ENCODE results near the gene AAK1. TPM values are rescaled to one million over a fixed set of nuclear protein-coding genes. Genes with fewer than 3 reads are reported as not detected.
A peak's percentile ranks its signal among the peaks of the same experiment; 100 is the strongest.
"Not testable (repeated sequence)": the region's sequence is repeated elsewhere in the genome, so short reads cannot be mapped to it uniquely, and the experiment has no call there.

AAK1 gene
- total RNA-seq, 4 donors from 2014 or later: 34.8 to 109 (median 70.2) TPM

DNA sequence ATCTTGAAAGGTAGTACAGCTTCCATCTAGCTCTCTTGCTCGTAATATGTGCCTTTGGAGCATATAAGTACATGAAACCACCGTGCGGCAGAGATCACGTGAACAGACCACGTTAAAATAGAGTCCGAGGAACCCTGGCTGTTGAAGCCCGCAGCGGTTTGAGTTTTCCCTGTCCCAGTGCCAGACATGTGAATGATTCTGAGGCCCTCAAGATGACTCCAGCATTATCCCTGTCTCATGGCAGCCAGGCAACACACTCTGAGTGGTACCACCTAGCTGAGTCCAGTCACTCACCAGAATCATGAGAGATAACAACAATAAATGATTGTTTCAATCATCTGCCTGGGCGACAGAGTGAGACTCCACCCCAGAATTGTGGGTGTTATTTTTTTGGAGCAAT, 21.6 kb upstream of the AAK1 start:
- WGBS, 2 donors (ENCODE audit: low coverage in 1 of 2): 92 to 100% methylated on average over 1 to 9 of the region's 9 CpGs
- Histone ChIP-seq H3K4me1 (no peaks in the 10 kb centered on the region), H3K27ac (no peak overlapping the region), H3K36me3 (no peaks in the 10 kb centered on the region), H3K4me3 (no peak overlapping the region), H3K9me3 (peaks cover 0 to 2% of the 10 kb centered on the region in 2 donors), H3K27me3 (no peaks in the 10 kb centered on the region)
- intact Hi-C loops (cut with DNase I; ENCODE audit: low total_unique reads) (no loop called here), in situ Hi-C loops (cut with MboI; ENCODE audit: low pct_ligation_motif_present in 1 of 4, low pct_unique_long_range_greater_than_20kb in 1 of 4, low sequenced_read_pairs in 3 of 4) (no loop called here)
- TF ChIP-seq, protein P1, sequence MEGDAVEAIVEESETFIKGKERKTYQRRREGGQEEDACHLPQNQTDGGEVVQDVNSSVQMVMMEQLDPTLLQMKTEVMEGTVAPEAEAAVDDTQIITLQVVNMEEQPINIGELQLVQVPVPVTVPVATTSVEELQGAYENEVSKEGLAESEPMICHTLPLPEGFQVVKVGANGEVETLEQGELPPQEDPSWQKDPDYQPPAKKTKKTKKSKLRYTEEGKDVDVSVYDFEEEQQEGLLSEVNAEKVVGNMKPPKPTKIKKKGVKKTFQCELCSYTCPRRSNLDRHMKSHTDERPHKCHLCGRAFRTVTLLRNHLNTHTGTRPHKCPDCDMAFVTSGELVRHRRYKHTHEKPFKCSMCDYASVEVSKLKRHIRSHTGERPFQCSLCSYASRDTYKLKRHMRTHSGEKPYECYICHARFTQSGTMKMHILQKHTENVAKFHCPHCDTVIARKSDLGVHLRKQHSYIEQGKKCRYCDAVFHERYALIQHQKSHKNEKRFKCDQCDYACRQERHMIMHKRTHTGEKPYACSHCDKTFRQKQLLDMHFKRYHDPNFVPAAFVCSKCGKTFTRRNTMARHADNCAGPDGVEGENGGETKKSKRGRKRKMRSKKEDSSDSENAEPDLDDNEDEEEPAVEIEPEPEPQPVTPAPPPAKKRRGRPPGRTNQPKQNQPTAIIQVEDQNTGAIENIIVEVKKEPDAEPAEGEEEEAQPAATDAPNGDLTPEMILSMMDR (IDR thresholded peaks at IDR 0.05): no peak
- no peak for DNase-seq

DNA sequence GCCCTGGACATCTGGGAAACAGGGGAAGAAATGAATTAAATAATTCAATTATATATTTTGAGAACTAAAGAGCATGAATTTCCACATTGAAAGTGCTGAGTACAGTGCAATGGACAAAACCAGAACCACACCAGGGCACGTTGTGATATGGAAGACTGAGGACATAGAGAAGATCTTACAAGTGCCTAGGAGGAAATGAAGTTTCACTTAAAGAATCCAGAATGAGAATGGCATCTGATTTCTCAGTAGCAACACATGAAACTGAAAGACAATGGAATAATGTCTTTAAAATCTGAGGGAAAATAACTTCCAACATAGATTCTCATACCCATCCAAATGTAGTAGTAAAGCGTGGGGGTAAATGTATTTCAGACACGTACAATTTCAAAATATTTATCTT, 20.3 kb upstream of the AAK1 start:
- in situ Hi-C loops (cut with MboI; ENCODE audit: low pct_ligation_motif_present in 1 of 4, low pct_unique_long_range_greater_than_20kb in 1 of 4, low sequenced_read_pairs in 3 of 4): no loop called here

DNA sequence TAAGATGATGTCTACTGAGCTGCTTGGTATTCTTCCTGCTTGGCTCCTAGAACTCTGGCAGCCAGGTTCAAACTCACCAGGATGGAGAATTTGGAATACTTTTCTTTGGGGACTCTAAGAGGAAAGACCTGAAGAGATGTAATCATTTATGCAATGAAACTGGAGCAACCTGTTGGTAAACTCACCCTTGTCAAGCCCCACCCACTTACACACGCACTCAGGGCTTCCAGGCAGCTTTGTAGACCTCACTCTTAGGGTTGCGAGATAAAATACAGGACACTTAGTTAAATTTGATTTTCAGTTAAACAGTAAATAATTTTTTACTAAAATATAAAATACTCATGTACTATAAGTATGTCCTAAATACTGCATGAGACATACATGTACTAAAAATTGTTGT, 19.0 kb upstream of the AAK1 start:
- in situ Hi-C loops (cut with MboI; ENCODE audit: low pct_ligation_motif_present in 1 of 4, low pct_unique_long_range_greater_than_20kb in 1 of 4, low sequenced_read_pairs in 3 of 4); intact Hi-C loops (cut with DNase I; ENCODE audit: low total_unique reads); H3K27ac ChIP-seq; H3K36me3 ChIP-seq; DNase-seq; H3K27me3 ChIP-seq; H3K9me3 ChIP-seq; H3K4me3 ChIP-seq; H3K4me1 ChIP-seq: not testable (repeated sequence)
- WGBS, 2 donors (ENCODE audit: low coverage in 1 of 2): 77 to 80% methylated on average over 2 of the region's 2 CpGs

More for the DNA sequence above, 20.3 kb upstream of the AAK1 start:
- intact Hi-C loops (cut with DNase I; ENCODE audit: low total_unique reads): no loop called here
- Histone ChIP-seq H3K9me3 (peaks cover 0 to 2% of the 10 kb centered on the region in 2 donors), H3K27me3 (no peaks in the 10 kb centered on the region), H3K4me1 (no peaks in the 10 kb centered on the region), H3K36me3 (no peaks in the 10 kb centered on the region), H3K4me3 (no peak overlapping the region), H3K27ac (peak overlapping the region in 1 of 4 donors; percentile 9)
- TF ChIP-seq EP300 (IDR thresholded peaks at IDR 0.05; ENCODE audit: low read depth): no peak
- TF ChIP-seq POLR2AphosphoS5 (IDR thresholded peaks at IDR 0.05): no peak
- no peak for TF ChIP-seq POLR2A (IDR thresholded peaks at IDR 0.05)
- TF ChIP-seq, protein P1 (IDR thresholded peaks at IDR 0.05): no peak
- DNase-seq: no peak
- 86 to 89% methylated on average over 3 of the region's 3 CpGs for WGBS, 2 donors (ENCODE audit: low coverage in 1 of 2)

DNA sequence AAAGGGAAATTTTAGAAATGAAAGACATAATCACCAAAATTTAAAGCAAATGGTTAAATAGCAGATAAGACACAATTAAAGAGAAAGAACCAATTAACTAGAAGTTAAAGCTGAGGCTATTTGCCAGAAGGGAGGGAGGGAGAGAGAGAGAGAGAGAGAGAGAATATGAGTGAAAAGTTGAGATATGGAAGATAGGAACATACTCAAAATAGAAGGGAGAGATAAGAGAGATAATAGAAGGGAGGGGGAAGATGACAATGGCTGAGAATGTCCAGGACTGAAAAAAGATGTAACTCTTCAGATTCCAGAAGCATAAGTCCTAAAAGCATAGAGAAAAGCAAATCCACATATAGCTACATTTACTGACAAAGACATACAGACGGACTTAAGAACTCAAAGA, 17.1 kb upstream of the AAK1 start:
- peaks cover 0 to 2% of the 10 kb centered on the region in 2 donors for H3K9me3 ChIP-seq
- 66 to 67% methylated on average over 1 of the region's 1 CpG for WGBS, 2 donors (ENCODE audit: low coverage in 1 of 2)
- in situ Hi-C loops (cut with MboI; ENCODE audit: low pct_ligation_motif_present in 1 of 4, low pct_unique_long_range_greater_than_20kb in 1 of 4, low sequenced_read_pairs in 3 of 4): no loop called here

More for the DNA sequence above, 17.1 kb upstream of the AAK1 start:
- intact Hi-C loops (cut with DNase I; ENCODE audit: low total_unique reads): no loop called here
- no peak for TF ChIP-seq POLR2AphosphoS5 (IDR thresholded peaks at IDR 0.05)
- no peak for TF ChIP-seq POLR2A (IDR thresholded peaks at IDR 0.05)
- TF ChIP-seq EP300 (IDR thresholded peaks at IDR 0.05; ENCODE audit: low read depth): no peak
- TF ChIP-seq, protein P1 (IDR thresholded peaks at IDR 0.05): no peak
- H3K36me3 ChIP-seq: no peaks in the 10 kb centered on the region
- no peaks in the 10 kb centered on the region for H3K27me3 ChIP-seq
- no peak overlapping the region for H3K4me3 ChIP-seq
- no peak for DNase-seq
- no peak overlapping the region for H3K27ac ChIP-seq
- H3K4me1 ChIP-seq: no peaks in the 10 kb centered on the region
